GM18868 (cell line): ENCODE results near the gene ACOX3.

Experiments
- ATAC-seq: cut with Tn5 transposase; IDR thresholded peaks from one replicate; pipeline ENCODE4 v1.9.1; 2021; ENCODE audit warnings: mild to moderate bottlenecking, moderate library complexity; ENCODE audit not compliant: unreplicated experiment

The ACOX3 gene

GRCh38 chr4:8377103-8378075 lies 63.1 kb downstream of the ACOX3 start:
- no peak for ATAC-seq

- no peak for ATAC-seq
These were observed 64.0 kb downstream of the ACOX3 start for GRCh38 chr4:8376361-8377102.

GRCh38 chr4:8374851-8375649 lies 65.5 kb downstream of the ACOX3 start:
- no peak for ATAC-seq

- no peak for ATAC-seq
These were observed 66.5 kb downstream of the ACOX3 start for GRCh38 chr4:8373973-8374545.

- ATAC-seq, result no peak
These were observed 67.1 kb downstream of the ACOX3 start for GRCh38 chr4:8373270-8373972.

GRCh38 chr4:8372506-8372905 lies 68.0 kb downstream of the ACOX3 start:
- ATAC-seq, result no peak

- ATAC-seq, result no peak
These were observed 68.9 kb downstream of the ACOX3 start for GRCh38 chr4:8371596-8371995.

GRCh38 chr4:8370835-8371595 lies 69.5 kb downstream of the ACOX3 start:
- no peak for ATAC-seq

- ATAC-seq, result no peak
These were observed 70.3 kb downstream of the ACOX3 start for GRCh38 chr4:8370106-8370787.

- no peak for ATAC-seq
These were observed 71.0 kb downstream of the ACOX3 start for GRCh38 chr4:8369426-8370105.

GRCh38 chr4:8368998-8369397 lies 71.5 kb downstream of the ACOX3 start:
- ATAC-seq, result no peak

GRCh38 chr4:8368061-8368481 lies 72.5 kb downstream of the ACOX3 start:
- no peak for ATAC-seq

GRCh38 chr4:8366601-8367000 lies 73.9 kb downstream of the ACOX3 start:
- no peak for ATAC-seq

- no peak for ATAC-seq
These were observed 74.6 kb downstream of the ACOX3 start for GRCh38 chr4:8365951-8366350.

- ATAC-seq, result no peak
These were observed 75.2 kb downstream of the ACOX3 start for GRCh38 chr4:8365353-8365752.

GRCh38 chr4:8364848-8365350 lies 75.6 kb downstream of the ACOX3 start:
- ATAC-seq, result no peak

GRCh38 chr4:8364141-8364540 lies 76.4 kb downstream of the ACOX3 start:
- no peak for ATAC-seq

GRCh38 chr4:8362483-8362882 lies 78.0 kb downstream of the ACOX3 start:
- ATAC-seq, result no peak
